ACC112 (cell line): ENCODE results near the gene HOXA5.
A peak's percentile ranks its signal among the peaks of the same experiment; 100 is the strongest.

Source experiments
- H2AFZ ChIP-seq: fragments of 200-600 bp; sonication (generic); one replicate; pipeline ENCODE4 v1.6.0; 2017; ENCODE audit warnings: antibody characterized with exemption, low read length; ENCODE audit not compliant: unreplicated experiment
- H3K27ac ChIP-seq: fragments of 200-600 bp; sonication (generic); 2 replicates; pipeline ENCODE4 v1.5.1; 2014; ENCODE audit warnings: low read depth, mild to moderate bottlenecking, antibody characterized with exemption, low read length, moderate library complexity
- H3K27me3 ChIP-seq: fragments of 200-600 bp; sonication (generic); 2 replicates; pipeline ENCODE4 v1.6.1; 2014; ENCODE audit warnings: mild to moderate bottlenecking, antibody characterized with exemption, low read length, moderate library complexity, mixed read lengths; ENCODE audit not compliant: insufficient read depth
- H3K36me3 ChIP-seq: fragments of 200-600 bp; sonication (generic); 2 replicates; pipeline ENCODE4 v1.6.1; 2016; ENCODE audit warnings: mild to moderate bottlenecking, antibody characterized with exemption, low read length, moderate library complexity, mixed read lengths; ENCODE audit not compliant: insufficient read depth
- H3K4me1 ChIP-seq: fragments of 200-600 bp; sonication (generic); one replicate; pipeline ENCODE4 v1.6.1; 2016; ENCODE audit warnings: low read length, mixed read lengths; ENCODE audit not compliant: insufficient read depth, unreplicated experiment, control insufficient read depth
- H3K4me3 ChIP-seq: fragments of 200-600 bp; sonication (generic); 2 replicates; pipeline ENCODE4 v1.5.1; 2014; ENCODE audit warnings: mild to moderate bottlenecking, low read depth, low read length
- H3K79me2 ChIP-seq: fragments of 200-600 bp; sonication (generic); one replicate; pipeline ENCODE4 v1.6.0; 2016; ENCODE audit warnings: low read length; ENCODE audit not compliant: control insufficient read depth, unreplicated experiment, insufficient read depth

Gene HOXA5

DNA sequence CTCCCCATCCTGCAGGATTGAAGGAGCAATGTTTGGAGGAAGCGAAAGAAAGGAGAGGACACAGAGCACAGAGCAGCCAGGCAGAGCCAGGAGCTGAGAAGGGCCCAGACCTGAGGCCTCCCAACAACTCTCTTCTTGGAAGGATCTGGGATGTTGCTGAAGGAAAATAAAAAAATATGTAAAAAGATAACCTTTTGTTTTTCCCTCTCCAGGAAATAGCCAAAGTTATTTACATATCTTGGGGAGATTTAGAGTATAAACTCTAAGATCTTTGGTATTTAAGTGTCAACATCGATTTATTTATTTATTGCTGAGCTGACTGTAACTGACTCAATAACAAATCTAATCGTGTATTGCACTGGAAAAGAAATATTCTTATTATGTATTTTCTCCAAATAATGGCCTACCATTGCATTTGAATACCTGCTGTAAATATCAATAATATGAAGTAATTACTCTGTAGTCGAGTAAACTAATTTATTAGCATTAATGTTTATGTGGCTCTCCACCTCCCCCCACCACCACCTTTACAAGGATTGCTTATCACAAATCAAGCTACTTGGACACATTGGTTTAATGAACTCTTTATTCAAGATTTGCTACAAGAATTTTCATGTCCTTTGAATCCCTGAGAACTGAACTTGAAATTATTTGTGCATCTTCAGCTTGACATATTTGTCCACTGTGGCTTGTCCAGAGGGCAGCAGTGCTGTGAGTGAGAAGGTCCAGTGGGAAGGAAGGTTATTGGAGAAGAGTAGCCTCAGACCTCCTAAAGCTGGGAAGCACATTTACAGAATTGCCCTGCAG lies 43.4 kb upstream of the HOXA5 start:
- Histone ChIP-seq H3K4me3 (no peak overlapping the region), H3K27me3 (peaks cover 98% of the 10 kb centered on the region), H3K4me1 (no peaks in the 10 kb centered on the region)

DNA sequence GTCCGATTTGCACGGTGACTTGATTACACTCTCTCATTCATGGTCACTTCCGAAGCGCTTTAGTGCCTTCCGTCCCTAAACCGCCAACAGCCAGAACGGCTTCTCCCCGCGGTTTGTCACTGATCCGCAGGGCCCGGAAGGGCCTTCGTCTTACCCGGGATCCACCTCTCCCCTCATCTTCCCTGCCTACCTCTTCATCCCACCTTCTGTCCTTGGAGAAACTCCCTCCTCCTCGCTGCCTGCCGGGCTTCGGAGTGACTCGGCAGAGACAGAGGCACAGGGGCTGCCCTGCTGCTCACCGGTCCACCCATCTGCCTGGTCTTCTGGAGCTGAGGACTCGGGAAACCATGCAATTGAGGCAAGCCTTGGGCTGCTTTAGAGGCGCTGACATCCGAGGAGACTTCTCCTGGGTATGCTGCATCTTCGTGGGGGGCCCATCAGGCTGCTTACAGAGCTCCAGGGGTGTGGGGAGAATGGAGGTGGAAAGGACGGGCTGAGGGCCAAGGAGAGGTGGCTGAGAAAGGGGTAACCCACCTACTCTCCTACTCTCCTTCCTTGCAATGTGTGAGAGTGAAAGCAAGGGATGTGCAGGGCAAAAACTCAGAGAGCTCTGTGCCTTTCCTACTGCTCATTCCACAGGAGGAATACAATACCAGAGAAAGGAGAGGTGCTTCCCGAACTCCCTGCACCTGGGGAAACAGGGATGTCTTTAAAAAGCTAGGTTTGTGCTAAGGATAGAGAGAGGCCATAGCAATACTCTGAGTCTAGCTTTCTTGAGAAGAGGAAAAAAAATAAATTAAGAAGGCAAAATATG lies 42.6 kb upstream of the HOXA5 start:
- Histone ChIP-seq H3K27me3 (peaks cover 93% of the 10 kb centered on the region), H3K4me3 (no peak overlapping the region), H3K4me1 (no peaks in the 10 kb centered on the region), H2AFZ (no peak overlapping the region), H3K27ac (no peak overlapping the region), H3K79me2 (no peaks in the 10 kb centered on the region), H3K36me3 (no peaks in the 10 kb centered on the region)

More for the DNA sequence above, 43.4 kb upstream of the HOXA5 start:
- no peak overlapping the region for H3K27ac ChIP-seq
- H3K79me2 ChIP-seq: no peaks in the 10 kb centered on the region
- no peak overlapping the region for H2AFZ ChIP-seq
- H3K36me3 ChIP-seq: no peaks in the 10 kb centered on the region

DNA sequence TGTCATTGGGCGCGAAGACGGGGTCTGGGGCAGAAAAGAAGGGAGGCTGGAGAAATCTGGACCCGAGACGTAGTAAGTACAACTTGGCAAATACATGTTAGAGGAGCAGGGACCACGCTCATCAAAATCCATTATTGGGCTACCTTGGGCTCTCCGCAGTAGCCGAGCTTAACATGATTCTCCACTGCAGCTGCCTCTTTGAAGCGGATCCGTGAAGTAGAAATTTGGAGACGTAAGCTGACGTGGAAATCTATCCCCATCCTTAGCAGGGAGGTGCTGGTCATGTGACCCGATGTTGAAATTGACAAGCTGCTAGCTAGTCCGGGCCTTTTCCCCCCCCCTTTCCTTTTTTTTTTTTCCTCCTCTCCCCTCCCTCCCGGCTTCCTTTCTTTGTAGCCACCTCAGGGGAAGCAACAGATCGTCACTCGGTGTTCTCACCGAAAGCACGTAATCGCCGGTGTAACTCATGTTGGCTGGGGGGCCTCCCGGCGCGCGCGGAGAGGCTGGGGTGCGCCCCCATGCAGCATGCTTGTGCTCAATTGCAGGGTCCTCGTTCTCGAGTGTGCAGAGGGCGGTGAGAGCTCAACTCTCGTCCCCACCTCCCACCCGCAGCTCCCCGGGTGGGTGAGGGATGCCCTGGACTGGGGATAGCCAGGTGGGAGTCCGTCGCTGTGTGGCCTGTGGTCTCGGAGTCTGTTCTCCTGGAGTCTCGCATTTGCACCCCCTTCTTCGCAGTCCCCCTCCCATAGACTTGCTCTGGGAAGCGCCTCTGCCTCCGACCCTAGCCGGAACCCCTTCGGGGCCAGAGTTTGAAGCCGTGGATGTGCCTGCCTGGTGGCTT lies 41.8 kb upstream of the HOXA5 start, which contains the start of gene HOXA11:
HOXA11 (minus strand) TSS at position 220 of the 841 bp plus-strand sequence; CDS start at position 132, 88 bp downstream.
- H3K27me3 ChIP-seq: peaks cover 91% of the 10 kb centered on the region
- H2AFZ ChIP-seq: peak within 1 kb of the TSS; percentile 84
- no peaks in the 10 kb centered on the region for H3K79me2 ChIP-seq
- no peak within 1 kb of the TSS for H3K27ac ChIP-seq
- no peaks in the 10 kb centered on the region for H3K36me3 ChIP-seq
- H3K4me3 ChIP-seq: peak within 1 kb of the TSS; percentile 78
- H3K4me1 ChIP-seq: no peaks in the 10 kb centered on the region

DNA sequence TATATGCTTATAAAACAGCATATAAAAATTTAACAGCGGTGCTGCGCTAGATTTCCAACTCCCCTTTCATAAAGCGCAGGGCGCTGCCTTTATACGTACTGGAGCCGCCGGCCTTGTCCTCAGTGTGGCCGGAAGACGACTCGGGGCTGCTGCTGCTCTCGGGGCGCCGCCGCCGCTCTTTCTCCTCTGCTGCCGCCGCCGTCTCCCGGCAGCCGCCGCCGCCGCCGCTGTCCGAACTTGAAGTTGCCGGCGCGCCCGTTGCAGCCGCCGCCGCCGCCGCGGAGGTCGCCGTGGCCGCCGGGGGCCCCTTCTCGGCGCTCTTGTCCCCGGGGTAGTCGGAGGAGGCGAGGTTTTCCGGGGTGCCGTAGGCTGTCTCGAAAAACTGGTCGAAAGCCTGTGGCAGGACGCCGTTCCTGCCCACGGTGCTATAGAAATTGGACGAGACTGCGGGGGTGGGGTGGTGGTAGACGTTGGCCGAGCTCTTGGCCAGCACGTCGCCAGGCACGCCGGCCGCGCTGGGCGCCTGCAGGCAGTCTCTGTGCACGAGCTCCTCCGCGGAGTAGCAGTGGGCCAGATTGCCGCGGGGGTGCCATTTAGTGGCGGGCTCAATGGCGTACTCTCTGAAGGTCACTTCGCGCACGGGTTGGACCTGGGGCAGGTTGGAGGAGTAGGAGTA lies 41.0 kb upstream of the HOXA5 start:
- H3K36me3 ChIP-seq: no peaks in the 10 kb centered on the region
- no peak overlapping the region for H3K27ac ChIP-seq
- H3K79me2 ChIP-seq: no peaks in the 10 kb centered on the region
- H3K27me3 ChIP-seq: peaks cover 90% of the 10 kb centered on the region
- H2AFZ ChIP-seq: peak overlapping the region; percentile 84
- H3K4me1 ChIP-seq: peaks cover 2% of the 10 kb centered on the region
- peak overlapping the region; percentile 78 for H3K4me3 ChIP-seq

DNA sequence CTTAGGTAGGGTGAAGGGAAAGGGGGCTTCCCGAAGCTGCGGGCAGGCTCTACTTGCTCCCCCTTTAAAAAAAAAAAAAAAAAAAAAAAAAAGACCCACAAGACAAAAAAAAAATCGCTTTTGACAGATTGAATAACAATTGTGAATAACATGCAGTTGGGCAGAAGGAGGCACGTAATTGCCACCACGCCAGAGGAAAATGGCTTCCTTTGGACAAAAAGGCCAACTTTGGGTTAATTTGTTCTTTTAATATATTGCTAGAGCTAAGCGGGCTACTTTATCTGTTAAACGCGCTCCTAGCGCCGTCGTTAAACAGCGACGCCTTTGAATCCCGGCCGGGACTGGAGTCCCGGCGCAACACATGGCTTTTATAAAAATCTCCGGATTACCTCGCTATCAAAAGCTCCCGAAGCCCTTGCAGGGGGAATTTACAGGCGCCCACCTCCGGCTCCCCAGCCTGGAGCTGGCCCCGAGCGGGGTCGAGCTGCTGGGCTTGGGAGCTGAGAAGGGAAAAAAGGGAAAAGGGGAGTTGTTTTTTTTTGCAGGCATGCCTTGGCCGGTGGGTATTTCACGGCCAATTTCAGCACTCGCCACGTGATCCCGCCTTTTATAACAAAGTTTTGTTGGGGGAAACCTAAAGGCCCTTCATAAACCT lies 40.3 kb upstream of the HOXA5 start:
- Histone ChIP-seq H3K79me2 (no peaks in the 10 kb centered on the region), H3K4me3 (peak overlapping the region; percentile 78), H3K27ac (no peak overlapping the region), H2AFZ (peak overlapping the region; percentile 84), H3K36me3 (no peaks in the 10 kb centered on the region), H3K27me3 (peaks cover 90% of the 10 kb centered on the region), H3K4me1 (peaks cover 3% of the 10 kb centered on the region)

DNA sequence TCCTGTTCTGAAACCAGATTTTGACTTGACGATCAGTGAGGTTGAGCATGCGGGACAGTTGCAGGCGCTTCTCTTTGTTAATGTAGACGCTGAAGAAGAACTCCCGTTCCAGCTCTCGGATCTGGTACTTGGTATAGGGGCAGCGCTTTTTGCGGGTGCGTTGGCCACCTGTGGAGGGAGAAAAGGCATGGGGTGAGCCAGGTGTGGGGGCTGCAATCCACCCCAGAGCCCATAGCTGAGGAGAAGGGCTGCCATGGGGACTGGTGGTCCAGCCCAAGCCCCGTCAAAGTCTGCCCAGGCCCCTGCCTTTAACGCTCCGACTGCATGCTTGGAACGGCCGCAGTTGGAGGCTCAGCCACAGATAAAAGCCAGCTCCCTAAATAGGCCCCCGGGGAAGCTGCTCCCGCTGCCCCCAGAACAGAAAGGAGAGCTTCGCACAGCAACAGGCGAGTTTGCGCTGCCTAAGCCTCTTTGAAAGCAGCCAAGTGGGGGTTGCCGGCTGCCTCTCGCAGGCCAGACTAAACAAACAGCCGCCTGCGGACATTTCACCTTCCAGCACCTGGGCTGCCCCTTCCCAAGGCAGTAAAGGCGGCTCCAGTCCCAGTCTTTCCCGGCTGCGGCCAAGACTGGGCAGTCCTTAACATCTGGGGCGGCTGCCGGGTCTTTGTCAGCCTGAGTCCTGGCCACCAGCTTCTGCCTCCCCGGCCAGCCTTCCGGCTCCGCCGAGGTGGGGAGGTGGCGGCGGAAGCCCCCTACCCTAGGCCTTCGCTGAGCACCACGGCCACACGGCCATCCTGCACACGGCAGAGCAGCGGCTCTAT lies 39.6 kb upstream of the HOXA5 start:
- no peak overlapping the region for H3K27ac ChIP-seq
- H3K36me3 ChIP-seq: no peaks in the 10 kb centered on the region
- no peak overlapping the region for H2AFZ ChIP-seq
- no peaks in the 10 kb centered on the region for H3K79me2 ChIP-seq
- peak overlapping the region; percentile 78 for H3K4me3 ChIP-seq
- H3K4me1 ChIP-seq: peaks cover 3% of the 10 kb centered on the region
- H3K27me3 ChIP-seq: peaks cover 90% of the 10 kb centered on the region

DNA sequence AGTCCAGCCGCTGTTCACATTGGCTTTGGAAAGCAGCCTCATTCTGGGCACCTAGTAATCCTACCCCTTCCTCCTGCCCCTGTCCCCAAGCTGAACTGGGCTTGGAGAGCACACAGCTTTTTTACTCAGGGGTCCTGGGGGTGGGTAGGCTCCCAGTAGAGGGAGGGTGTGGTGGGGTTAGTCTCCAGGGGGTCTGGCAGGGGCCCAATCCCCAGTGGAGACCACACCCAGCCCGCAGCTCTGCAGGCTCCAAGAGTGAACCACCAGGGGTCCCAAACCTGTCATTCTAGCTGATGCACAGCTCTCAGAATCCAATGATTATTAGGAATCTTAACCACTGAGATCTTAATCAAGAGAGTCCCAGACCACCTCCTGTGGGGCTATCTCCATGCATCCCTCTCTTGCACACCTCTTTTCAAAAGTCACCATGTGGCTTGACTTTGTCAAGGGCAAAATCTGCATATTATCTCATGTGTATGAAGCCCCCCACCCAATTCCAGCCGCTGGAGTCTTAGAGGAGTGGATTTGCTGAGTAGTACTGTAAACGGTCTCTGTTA lies 38.9 kb upstream of the HOXA5 start:
- H3K4me1 ChIP-seq: peaks cover 3% of the 10 kb centered on the region
- H2AFZ ChIP-seq: no peak overlapping the region
- H3K4me3 ChIP-seq: no peak overlapping the region
- H3K36me3 ChIP-seq: no peaks in the 10 kb centered on the region
- H3K27ac ChIP-seq: no peak overlapping the region
- H3K27me3 ChIP-seq: peaks cover 88% of the 10 kb centered on the region
- H3K79me2 ChIP-seq: no peaks in the 10 kb centered on the region

DNA sequence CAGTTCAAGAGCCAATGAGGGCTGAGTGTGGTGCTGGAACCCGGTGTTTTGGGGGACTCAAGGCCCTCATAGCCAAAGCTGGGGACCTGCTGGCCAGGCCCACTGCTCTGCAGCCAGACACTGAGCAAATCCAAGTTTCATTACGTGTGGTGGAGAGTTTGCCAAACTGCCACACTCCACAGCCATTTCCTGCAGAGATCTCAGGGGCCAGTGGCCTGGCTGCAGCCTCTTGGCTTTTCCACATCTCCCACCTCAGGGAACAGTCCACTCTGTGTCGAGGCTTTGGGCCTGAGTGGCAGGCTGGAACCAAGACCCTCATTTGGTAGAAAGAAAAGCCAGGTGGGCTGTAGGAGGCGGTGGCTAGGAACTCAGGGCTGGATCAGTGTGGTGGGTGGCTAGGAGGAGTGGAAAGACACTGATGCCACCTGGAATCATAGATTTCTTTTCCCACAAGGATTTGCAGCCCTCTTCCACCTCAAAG lies 38.4 kb upstream of the HOXA5 start:
- no peak overlapping the region for H3K27ac ChIP-seq
- H3K27me3 ChIP-seq: peaks cover 85% of the 10 kb centered on the region
- no peak overlapping the region for H2AFZ ChIP-seq
- peaks cover 3% of the 10 kb centered on the region for H3K4me1 ChIP-seq
- no peaks in the 10 kb centered on the region for H3K36me3 ChIP-seq
- no peaks in the 10 kb centered on the region for H3K79me2 ChIP-seq
- no peak overlapping the region for H3K4me3 ChIP-seq
